Amniotic epithelial cell (primary cell): Measurements from ENCODE around the gene ENG.
A peak's percentile ranks its signal among the peaks of the same experiment; 100 is the strongest.

Experiments used
- DNase-seq: peaks from one replicate; pipeline ENCODE4 v3.0.0-alpha.2; 2010; ENCODE audit warnings: low read depth

The ENG gene

DNA sequence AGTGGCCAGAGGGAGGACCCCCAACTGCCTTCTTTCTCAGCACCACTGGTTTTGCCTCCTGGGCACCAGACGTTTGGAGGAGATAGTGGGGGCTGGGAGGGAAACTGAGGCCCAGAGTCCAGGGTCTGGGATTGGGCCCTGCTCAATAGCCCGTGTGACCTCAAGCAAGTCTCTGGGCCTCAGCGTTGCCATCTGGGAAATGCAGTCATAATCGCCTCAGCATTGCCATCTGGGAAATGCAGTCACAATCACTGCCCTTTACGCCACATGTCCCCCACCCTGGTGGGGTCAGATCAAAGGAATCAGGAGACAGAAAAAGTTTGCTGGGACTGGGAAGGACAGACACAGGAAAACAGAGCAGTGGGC lies 77.6 kb downstream of the ENG start:
- no peak for DNase-seq

DNA sequence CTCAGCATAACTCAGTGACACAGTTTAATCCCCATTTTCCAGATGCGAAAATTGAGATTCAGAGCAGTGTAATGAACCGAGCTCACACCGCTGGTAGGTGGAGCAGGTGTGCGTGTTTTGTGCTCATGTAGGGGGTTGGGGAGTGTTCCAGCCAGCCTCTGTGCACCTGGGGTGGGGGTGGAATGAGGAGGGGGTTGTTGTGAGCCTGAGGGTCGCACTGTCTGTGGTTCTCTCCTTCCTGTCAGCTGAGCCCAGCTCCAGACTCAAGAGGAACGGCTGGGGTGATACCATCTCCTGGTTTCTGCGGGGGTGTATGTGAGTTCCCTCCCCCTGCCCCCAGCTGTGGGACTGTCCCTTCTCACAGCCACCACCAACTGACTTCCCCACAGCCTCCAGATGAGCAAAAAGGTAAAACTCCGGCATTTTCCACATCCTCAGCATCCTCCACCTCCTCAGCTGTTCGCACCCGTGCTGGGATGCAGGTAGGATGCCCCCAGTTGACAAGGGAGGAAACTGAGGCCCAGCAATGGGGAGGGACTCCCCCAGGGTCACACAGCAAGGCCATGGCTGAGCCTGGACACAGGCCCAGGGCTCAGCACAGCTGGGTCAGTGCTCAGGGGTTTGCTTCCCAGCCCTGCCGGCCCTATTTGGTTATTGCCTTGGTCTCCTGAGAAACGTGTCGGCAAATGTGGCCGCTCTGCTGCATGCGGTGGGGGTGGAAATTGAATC lies 78.1 kb downstream of the ENG start:
- no peak for DNase-seq

DNA sequence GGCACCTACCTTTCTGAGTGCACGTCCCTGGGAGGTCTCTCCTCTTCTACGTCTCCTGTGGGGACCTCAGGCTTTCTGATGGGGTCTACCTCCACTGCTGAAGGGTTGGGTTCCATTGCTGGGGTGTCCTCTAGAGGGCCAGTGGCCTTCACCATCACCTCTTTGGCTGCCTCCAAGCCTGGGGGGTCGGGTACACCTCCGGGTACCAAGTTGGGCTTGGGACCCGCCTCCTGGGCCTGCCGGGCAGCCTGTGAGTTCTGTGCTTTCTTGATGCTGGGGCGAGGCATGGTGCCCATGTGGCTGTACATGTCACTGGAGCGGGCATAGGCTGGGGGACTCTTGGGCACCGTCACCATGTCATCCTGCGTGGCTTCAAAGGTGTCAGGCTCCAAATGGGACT lies 80.5 kb downstream of the ENG start:
- DNase-seq: no peak

DNA sequence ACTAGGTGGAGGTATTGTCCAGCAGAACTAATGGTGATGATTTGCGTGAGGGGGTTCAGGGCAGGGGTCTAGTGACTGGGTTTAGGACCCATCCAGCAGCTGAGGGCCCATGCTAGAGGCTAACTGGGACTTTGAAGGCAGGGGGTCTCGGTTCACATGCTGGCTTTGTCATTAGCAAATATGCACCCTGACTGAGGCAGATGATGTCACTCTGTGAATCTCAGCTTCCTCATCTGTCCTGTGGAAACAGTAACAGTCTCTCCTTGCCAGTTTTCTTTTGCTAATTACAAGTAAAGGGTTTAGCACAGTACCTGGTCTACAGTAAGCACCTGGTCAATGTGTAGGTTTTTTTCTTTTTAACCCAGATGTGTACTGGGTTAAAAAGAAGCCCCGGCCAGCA lies 81.2 kb downstream of the ENG start:
- no peak for DNase-seq

DNA sequence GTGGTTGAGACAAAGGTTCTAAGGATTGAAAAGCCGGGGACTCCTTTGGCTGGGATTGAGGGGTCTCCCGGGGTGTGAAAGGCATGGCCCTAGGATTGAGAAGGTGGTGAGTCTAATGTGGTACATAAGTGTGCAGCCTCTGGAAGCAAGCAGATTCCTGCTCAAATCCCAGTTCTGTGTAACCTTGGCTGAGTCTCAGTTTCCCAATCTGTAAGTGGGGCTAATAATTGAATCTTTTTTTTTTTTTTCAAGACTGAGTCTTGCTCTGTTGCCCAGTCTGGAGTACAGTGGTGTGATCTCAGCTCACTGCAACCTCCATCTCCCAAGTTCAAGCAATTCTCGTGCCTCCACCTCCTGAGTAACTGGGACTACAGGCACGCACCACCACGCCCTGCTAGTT lies 81.9 kb downstream of the ENG start:
- DNase-seq: no peak

DNA sequence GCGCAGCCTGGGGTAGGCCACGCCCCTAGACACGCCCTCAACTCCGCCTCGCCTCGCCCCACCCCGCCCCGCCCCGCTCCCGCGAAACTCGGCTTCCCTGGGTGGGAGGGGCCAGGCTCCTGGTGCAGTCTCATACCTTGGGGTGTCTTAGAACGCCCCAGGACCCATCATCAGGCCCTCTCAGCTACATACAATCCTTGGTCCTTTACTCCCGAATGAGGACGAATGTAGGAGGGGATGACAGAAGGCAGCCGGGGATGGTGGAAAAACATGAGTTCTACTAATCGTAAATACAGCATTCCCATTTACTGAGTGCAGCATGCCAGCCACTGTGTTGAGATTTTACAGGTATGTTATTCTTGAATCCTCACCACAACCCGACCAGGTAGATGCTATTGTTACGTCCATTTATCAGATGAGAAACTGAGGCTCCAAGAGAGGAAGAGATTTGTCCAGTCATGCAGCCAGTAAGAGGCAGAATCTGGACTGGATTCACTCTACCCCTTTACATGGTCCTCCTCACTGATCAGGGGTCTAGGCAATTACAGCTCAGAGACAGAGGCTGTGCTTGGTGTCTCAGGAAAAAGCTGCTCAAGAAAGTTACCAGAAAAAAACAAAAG lies 82.8 kb downstream of the ENG start:
- no peak for DNase-seq

DNA sequence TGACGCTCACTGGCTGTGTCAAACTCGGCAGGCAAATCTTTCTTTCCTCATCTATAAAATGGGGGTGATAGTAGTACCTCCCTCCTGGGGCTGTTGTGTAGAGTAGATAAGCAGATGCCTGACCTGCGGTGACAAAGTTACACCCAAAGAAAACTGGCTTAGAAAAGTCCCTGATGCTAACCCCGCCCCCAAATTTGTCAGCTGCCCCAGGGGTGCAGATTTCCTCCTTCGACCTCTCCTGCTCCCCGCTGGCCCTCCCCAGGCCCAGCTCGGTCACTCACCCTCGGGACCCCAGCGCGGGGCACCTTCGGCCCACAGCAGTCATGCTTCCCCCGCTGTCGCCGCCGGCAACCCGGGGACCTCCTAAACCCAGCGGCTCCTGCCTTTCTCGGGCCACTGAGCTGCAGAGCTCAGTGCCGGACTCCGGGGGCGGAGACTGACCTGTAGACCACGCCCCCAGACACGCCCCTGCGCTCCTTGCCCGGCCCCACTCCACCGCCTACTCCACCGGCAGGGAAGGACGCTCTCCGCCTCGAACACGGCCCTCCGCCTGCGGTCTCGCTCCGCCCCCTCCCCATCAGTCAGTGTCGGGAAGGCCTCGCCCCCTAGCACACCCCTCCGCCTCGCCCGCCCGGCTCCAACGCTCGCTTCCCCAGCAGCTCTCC lies 83.4 kb downstream of the ENG start:
- DNase-seq: peak; percentile 96

DNA sequence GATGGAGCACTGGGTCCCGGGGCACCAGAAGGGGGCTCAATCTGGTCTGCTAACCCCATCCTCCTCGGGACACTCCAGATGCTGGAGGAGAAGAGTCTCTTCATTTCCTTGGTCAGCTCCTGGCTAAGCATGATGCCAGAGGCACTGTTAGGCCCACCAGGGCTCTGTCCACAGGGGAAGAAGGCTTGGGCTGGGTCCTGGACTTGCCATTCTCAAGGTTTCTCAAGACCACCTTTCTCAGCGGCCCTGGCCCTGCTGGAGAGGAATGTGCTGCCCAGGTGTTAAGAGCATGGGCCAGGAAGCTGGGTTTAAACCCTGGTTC lies 83.9 kb downstream of the ENG start:
- no peak for DNase-seq

DNA sequence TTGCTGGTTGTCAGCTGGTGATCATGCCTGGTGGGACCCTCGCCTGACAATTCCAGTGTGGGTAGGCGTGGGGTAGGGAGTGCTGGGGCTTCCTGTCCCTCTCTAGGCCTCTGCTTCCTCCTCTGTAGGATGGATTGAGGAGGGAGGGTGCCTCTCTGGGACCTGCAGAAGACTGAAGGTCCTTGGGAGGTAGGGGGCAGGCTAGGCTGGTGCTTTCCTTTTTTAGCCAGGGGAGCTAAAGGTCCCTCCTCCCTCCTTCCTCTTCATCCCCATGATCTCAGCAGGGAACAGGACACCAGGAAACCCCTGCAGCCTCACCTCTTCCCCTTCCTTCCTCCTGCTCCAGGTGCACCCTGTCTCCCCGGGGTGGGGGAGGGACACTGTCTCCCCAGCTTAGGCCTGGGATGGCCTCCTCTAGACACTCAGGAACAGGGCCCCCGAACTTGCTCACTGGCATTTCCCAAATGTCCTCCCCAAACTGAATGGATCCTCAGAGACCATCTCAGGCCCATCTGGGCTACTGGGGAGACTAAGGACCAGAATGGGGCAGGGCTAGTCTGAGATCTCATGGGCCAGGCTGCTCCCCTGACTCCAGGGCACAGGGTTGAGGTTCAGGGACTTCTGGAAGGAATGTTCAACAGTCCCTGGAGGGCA lies 84.4 kb downstream of the ENG start:
- no peak for DNase-seq

DNA sequence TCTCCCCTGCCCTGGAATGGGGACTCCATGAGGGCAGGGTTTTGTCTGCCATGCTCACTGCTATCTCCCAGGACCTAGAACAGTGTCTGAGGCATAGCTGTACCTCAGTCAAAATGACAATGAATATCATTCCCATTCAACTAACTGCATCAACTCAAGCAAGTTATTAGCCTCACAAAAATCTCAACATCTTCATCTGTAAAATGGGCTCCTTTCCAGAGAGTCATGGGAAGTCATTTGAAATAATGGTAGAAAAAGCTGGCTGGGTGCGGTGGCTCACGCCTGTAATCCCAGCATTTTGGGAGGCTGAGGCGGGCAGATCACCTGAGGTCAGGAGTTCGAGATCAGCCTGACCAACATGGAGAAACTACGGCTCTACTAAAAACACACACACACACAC lies 85.4 kb downstream of the ENG start:
- DNase-seq: no peak

DNA sequence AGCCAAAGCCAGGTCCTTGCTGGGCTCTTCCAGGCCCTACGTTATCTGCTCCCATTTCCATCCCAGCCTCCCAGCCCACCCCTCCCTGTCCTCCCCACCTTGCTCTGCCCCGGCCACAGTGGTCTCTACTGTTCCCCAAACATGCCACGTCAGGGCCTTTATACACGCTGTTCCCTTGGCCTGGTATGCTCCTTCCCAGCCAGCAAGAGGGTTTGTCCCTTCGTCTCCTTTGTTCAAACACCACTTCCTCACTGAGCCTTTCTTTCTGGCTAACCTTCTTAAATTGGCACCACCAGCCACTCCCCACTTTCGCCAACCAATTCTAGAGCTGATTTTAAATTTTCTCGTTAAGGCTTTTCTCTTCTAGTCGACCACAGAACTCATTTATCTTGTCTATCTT lies 85.8 kb downstream of the ENG start:
- no peak for DNase-seq

DNA sequence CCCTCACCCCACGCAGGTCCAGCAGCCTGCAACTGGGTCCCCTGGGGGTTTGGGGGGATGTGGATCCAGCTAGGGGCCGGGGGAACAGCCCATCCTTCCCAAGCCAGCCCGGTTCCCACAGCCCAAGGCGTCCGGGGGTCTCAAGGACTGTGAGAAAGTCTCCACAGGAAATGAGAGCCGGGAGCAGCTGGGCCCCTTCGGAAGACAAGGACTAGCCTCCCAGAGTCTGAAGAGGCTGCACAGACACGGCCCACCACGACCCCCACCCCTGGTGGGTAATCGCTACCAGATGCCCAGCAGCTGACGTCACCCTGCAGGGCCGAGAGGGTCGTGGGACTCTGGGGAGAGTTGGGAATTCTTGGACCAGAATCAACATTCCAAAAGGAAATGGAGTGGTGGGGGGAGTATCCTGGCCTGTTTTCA lies 86.5 kb downstream of the ENG start:
- DNase-seq: no peak

DNA sequence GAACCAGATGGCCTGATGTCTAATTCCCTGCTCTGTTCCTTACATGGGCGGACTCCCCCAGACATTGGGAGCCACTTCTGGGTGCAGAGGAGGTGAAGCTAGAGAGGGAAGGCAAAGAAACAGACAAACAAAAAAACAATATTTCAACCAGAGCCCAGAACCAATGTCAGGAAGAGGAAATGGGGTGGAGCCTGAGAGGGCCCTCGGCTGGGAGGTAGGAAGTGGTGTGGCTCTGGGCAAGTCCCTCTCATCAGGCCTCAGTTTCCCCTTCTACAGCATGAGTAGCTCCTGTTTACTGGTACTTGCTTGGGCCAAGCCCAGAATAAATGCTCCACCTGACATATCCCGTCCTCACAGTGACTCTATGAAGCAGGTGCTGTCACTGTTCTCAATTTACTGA lies 87.0 kb downstream of the ENG start:
- DNase-seq: no peak

DNA sequence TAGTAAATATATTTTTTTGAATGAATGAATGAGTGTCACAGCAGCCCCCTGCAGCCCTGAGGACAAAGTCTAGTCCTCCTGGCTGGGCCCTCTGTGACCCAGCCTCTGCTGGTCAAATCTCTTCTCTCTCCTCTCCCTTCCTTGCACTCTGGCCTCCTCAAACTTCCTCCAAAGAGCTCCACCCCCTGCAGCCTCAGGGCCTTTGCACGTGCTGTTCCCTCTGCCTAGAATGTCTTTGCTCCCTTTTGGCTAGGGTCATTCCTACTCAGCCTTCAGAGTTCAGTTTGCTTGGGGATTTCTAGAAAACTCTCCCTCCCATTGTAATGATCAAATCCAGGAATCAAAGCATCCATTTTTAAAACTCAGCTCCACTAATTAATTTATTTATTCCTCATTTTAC lies 89.0 kb downstream of the ENG start:
- DNase-seq: no peak
